Breast epithelium (tissue), 3 donors: ENCODE measurements around the gene ZSCAN26.
A peak's percentile ranks its signal among the peaks of the same experiment; 100 is the strongest.

ENCODE experiments used
- POLR2A ChIP-seq: fragments of 450-650 bp; IDR thresholded peaks from one replicate; pipeline ENCODE4 v1.6.1; 2016; ENCODE audit warnings: antibody characterized with exemption, mild to moderate bottlenecking, moderate library complexity
- POLR2AphosphoS5 ChIP-seq, 3 donors: sonication (generic); formaldehyde crosslinking; IDR thresholded peaks; one replicate each; pipeline ENCODE4 v1.6.1; 2017; ENCODE audit warnings: antibody characterized with exemption in 3 of 3
- TF ChIP-seq, protein P1 (sequence below), 3 donors: fragments of 450-650 bp; IDR thresholded peaks; one replicate each; pipeline ENCODE4 v1.5.1; 2016 to 2017; ENCODE audit warnings: antibody characterized with exemption in 3 of 3, mild to moderate bottlenecking in 3 of 3, moderate library complexity in 3 of 3

DNA sequence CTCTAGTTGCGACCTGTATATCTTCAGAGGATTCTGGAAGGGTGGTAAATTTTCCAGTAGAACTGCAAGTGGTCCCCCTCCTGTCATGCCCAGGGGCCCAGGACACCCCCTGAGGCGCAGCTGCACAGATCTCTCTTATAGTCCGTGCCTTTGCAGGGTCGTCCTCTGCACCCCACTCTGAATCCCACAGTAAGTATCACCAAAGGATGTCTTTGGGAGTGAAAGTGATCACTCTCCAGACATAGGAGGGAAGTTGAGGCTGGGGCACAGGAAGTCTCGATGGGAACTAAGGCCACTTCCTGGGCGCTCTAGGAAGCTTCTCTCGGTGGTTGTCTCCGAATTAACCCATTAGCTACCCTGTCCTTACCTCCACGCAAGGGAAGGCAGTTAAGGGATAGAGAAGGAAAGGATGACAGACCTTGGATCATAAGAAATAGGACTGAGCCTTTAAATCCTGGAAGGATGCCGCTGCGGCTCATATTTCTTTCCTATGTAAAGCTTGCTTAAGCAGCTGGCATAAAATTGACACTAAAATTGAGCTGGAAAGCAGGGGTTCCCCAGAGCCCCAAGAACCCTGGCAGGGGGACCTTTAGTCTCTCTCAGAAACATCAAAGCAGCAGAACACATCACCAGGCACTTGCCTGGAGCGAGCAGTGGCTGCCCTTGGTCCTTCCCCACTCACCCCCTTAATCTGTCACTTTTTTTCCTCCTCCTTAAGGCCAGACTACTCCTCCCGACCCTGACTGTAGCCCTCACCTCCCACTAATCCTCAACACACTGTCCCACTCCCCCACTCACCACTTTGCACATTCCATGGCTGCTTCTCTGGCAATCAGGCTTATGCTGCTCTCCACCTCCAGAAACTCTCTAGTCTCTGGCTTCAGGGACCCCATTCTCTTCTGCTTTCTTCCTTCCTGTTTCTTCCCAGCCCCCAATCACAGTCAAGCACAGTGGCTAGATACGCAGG is 14.7 kb upstream of the ZSCAN26 start, which contains the start of gene ZKSCAN4:
- TF ChIP-seq, protein P1, sequence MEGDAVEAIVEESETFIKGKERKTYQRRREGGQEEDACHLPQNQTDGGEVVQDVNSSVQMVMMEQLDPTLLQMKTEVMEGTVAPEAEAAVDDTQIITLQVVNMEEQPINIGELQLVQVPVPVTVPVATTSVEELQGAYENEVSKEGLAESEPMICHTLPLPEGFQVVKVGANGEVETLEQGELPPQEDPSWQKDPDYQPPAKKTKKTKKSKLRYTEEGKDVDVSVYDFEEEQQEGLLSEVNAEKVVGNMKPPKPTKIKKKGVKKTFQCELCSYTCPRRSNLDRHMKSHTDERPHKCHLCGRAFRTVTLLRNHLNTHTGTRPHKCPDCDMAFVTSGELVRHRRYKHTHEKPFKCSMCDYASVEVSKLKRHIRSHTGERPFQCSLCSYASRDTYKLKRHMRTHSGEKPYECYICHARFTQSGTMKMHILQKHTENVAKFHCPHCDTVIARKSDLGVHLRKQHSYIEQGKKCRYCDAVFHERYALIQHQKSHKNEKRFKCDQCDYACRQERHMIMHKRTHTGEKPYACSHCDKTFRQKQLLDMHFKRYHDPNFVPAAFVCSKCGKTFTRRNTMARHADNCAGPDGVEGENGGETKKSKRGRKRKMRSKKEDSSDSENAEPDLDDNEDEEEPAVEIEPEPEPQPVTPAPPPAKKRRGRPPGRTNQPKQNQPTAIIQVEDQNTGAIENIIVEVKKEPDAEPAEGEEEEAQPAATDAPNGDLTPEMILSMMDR (IDR thresholded peaks at IDR 0.05) = no peak
- TF ChIP-seq POLR2A (no peak), POLR2AphosphoS5 (IDR thresholded peaks at IDR 0.05) (peak in 2 of 3 donors; percentile 45 to 77)
